SH-SY5Y (cell line): Measurements from ENCODE around the gene GRIFIN.

Experiments used
- GATA2 ChIP-seq: IDR thresholded peaks from 2 replicates; pipeline ENCODE4 v1.6.1; 2011; ENCODE audit warnings: mild to moderate bottlenecking, low read depth, low read length
- GATA3 ChIP-seq: IDR thresholded peaks from 2 replicates; pipeline ENCODE4 v1.6.1; 2011; ENCODE audit warnings: low read depth, mild to moderate bottlenecking, low read length, moderate library complexity

DNA sequence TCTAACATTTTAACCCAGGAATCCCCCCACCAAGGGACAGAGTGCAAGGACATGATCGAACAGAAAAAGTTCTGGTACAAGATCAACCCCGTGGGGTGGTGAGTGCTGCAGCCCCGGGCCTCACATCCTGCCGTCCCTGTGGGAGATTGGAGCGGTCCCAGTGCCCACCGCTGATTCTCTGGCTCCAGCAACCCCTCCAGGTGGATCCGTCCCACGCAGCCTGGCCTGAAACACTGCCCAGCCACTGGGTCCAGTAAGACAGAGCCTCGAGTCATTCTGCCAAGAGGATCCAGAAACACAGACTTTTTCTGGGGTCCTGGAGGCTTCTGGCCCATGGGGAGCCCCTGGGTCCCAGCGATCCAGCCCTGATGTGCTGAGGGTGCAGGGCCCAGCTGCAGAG lies 29.5 kb downstream of the GRIFIN start:
- TF ChIP-seq GATA2: no peak
- TF ChIP-seq GATA3: no peak
